Neuron (in vitro differentiated cells): ENCODE results near the gene UTP3.
"Not testable (repeated sequence)": the region's sequence is repeated elsewhere in the genome, so short reads cannot be mapped to it uniquely, and the experiment has no call there.

Source experiments
- H2AFZ ChIP-seq: one replicate; pipeline ENCODE4 v1.6.1; 2013; ENCODE audit warnings: low read depth, mild to moderate bottlenecking, inconsistent platforms, low read length, moderate library complexity
- H3K27me3 ChIP-seq: one replicate; pipeline ENCODE4 v1.6.1; 2013; ENCODE audit warnings: low read length; ENCODE audit not compliant: insufficient read depth
- H3K36me3 ChIP-seq: one replicate; pipeline ENCODE4 v1.6.1; 2013; ENCODE audit warnings: low read length; ENCODE audit not compliant: insufficient read depth
- H3K4me1 ChIP-seq: one replicate; pipeline ENCODE4 v1.6.1; 2013; ENCODE audit warnings: low read length; ENCODE audit not compliant: insufficient read depth
- H3K4me3 ChIP-seq: 2 replicates; pipeline ENCODE4 v1.5.1; 2013; ENCODE audit warnings: mild to moderate bottlenecking, low read length, moderate library complexity
- H3K9me3 ChIP-seq: one replicate; pipeline ENCODE4 v1.6.1; 2013; ENCODE audit warnings: low read length

The UTP3 gene

GRCh38 chr4:70687821-70688794 is at the start of gene UTP3:
Gene UTP3, plus strand, starts transcription at chr4:70688532. Its CDS starts 146 bp downstream, at chr4:70688678.
- Histone ChIP-seq H3K27me3 (no peaks in the 10 kb centered on the region), H3K4me1 (peaks cover 16% of the 10 kb centered on the region), H3K9me3 (no peaks in the 10 kb centered on the region), H3K4me3 (peak within 1 kb of the TSS; percentile 89), H3K36me3 (peaks cover 20% of the 10 kb centered on the region), H2AFZ (peak within 1 kb of the TSS; percentile 82)

GRCh38 chr4:70640192-70640591 is 48.1 kb upstream of the UTP3 start:
- H3K4me1 ChIP-seq = no peaks in the 10 kb centered on the region
- H2AFZ ChIP-seq = no peak overlapping the region

GRCh38 chr4:70650741-70651140 is 37.6 kb upstream of the UTP3 start:
- H2AFZ ChIP-seq, H3K27me3 ChIP-seq: not testable (repeated sequence)

More at GRCh38 chr4:70640192-70640591, 48.1 kb upstream of the UTP3 start:
- Histone ChIP-seq H3K4me3 (no peak overlapping the region), H3K27me3 (no peaks in the 10 kb centered on the region), H3K9me3 (no peaks in the 10 kb centered on the region), H3K36me3 (no peaks in the 10 kb centered on the region)

GRCh38 chr4:70651864-70652506 is 36.3 kb upstream of the UTP3 start:
- H3K4me3 ChIP-seq = no peak overlapping the region
- peaks cover 5% of the 10 kb centered on the region for H3K27me3 ChIP-seq

More at GRCh38 chr4:70650741-70651140, 37.6 kb upstream of the UTP3 start:
- H3K4me1 ChIP-seq, H3K4me3 ChIP-seq, H3K36me3 ChIP-seq, H3K9me3 ChIP-seq: not testable (repeated sequence)

GRCh38 chr4:70654605-70655011 is 33.7 kb upstream of the UTP3 start:
- Histone ChIP-seq H3K27me3 (peaks cover 3% of the 10 kb centered on the region), H3K4me3 (no peak overlapping the region), H3K9me3 (no peaks in the 10 kb centered on the region), H3K4me1 (no peaks in the 10 kb centered on the region), H3K36me3 (no peaks in the 10 kb centered on the region), H2AFZ (no peak overlapping the region)

More at GRCh38 chr4:70651864-70652506, 36.3 kb upstream of the UTP3 start:
- H3K9me3 ChIP-seq = no peaks in the 10 kb centered on the region
- H2AFZ ChIP-seq = no peak overlapping the region
- H3K4me1 ChIP-seq = no peaks in the 10 kb centered on the region
- no peaks in the 10 kb centered on the region for H3K36me3 ChIP-seq

GRCh38 chr4:70657326-70657725 is 31.0 kb upstream of the UTP3 start:
- no peak overlapping the region for H3K4me3 ChIP-seq

GRCh38 chr4:70658418-70658817 is 29.9 kb upstream of the UTP3 start:
- Histone ChIP-seq H3K36me3 (no peaks in the 10 kb centered on the region), H3K9me3 (no peaks in the 10 kb centered on the region), H3K4me3 (no peak overlapping the region), H3K4me1 (no peaks in the 10 kb centered on the region), H2AFZ (no peak overlapping the region), H3K27me3 (no peaks in the 10 kb centered on the region)

More at GRCh38 chr4:70657326-70657725, 31.0 kb upstream of the UTP3 start:
- no peaks in the 10 kb centered on the region for H3K4me1 ChIP-seq
- no peaks in the 10 kb centered on the region for H3K27me3 ChIP-seq
- no peaks in the 10 kb centered on the region for H3K36me3 ChIP-seq
- H3K9me3 ChIP-seq = no peaks in the 10 kb centered on the region
- H2AFZ ChIP-seq = no peak overlapping the region

- H3K36me3 ChIP-seq = no peaks in the 10 kb centered on the region
- H3K4me1 ChIP-seq = no peaks in the 10 kb centered on the region
- no peak overlapping the region for H2AFZ ChIP-seq
- no peak overlapping the region for H3K4me3 ChIP-seq
- no peaks in the 10 kb centered on the region for H3K9me3 ChIP-seq
- no peaks in the 10 kb centered on the region for H3K27me3 ChIP-seq
Measured at GRCh38 chr4:70660106-70660505, 28.2 kb upstream of the UTP3 start.

- H3K4me3 ChIP-seq, H3K9me3 ChIP-seq, H3K36me3 ChIP-seq, H2AFZ ChIP-seq, H3K27me3 ChIP-seq, H3K4me1 ChIP-seq: not testable (repeated sequence)
Measured at GRCh38 chr4:70661309-70661922, 26.9 kb upstream of the UTP3 start.

- H3K36me3 ChIP-seq = no peaks in the 10 kb centered on the region
Measured at GRCh38 chr4:70666369-70666768, 22.0 kb upstream of the UTP3 start, which contains the start of gene JCHAIN. Gene JCHAIN, minus strand, starts transcription at chr4:70666508. Its CDS starts 18 bp downstream, at chr4:70666490.

GRCh38 chr4:70667740-70668535 is 20.4 kb upstream of the UTP3 start:
- peaks cover 10% of the 10 kb centered on the region for H3K27me3 ChIP-seq
- H3K4me3 ChIP-seq = no peak overlapping the region
- no peaks in the 10 kb centered on the region for H3K36me3 ChIP-seq

More at GRCh38 chr4:70666369-70666768, 22.0 kb upstream of the UTP3 start, which contains the start of gene JCHAIN:
- H3K4me1 ChIP-seq = no peaks in the 10 kb centered on the region
- no peak within 1 kb of the TSS for H2AFZ ChIP-seq
- H3K4me3 ChIP-seq = no peak within 1 kb of the TSS
- no peaks in the 10 kb centered on the region for H3K9me3 ChIP-seq
- H3K27me3 ChIP-seq = peaks cover 10% of the 10 kb centered on the region

GRCh38 chr4:70670332-70671014 is 17.9 kb upstream of the UTP3 start:
- H3K4me1 ChIP-seq = no peaks in the 10 kb centered on the region
- H3K36me3 ChIP-seq = no peaks in the 10 kb centered on the region
- no peaks in the 10 kb centered on the region for H3K9me3 ChIP-seq
- H3K27me3 ChIP-seq = peaks cover 16% of the 10 kb centered on the region
- no peak overlapping the region for H3K4me3 ChIP-seq
- H2AFZ ChIP-seq = no peak overlapping the region

More at GRCh38 chr4:70667740-70668535, 20.4 kb upstream of the UTP3 start:
- no peaks in the 10 kb centered on the region for H3K4me1 ChIP-seq
- no peaks in the 10 kb centered on the region for H3K9me3 ChIP-seq
- no peak overlapping the region for H2AFZ ChIP-seq
